GM19397 (cell line): ENCODE measurements around the gene MTMR6.

Source experiments
- ATAC-seq: cut with Tn5 transposase; IDR thresholded peaks from one replicate; pipeline ENCODE4 v1.9.1; 2021; ENCODE audit warnings: mild to moderate bottlenecking, moderate library complexity; ENCODE audit not compliant: unreplicated experiment

Gene MTMR6

DNA sequence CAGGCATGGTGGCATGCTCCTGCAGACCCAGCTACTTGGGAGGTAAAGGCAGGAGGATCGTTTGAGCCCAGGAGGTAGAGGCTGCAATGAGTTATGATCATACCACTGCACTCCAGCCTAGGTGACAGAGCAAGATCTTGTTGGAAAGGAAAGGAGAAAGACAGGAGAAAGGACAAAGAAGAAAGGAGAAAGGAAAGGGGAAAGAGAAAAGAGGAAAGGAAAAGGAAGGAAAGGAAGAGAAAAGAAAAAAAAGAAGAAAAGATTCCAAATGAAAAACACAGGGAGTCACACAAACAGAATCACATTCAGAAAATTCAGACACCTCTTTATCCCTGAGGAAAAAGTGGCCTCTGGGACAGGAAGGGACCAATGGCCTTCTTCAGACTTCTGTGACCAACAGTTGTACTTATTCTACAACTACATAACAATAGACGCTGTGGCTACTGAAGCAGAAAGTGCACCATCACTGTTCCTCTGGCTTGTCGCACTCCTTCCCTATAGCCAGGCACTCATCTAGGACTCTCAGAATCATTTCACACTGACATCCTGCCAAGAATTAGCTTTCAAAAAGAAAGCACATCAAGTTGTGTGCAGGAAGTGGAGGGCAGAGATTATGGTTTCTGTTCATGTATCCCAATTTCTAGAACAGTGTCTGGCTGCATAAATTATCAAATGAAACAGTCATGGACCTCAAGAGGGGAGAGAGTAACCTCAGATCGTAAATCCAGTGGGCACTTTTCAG, 5.9 kb downstream of the MTMR6 start:
- peak; percentile 46 for ATAC-seq

- ATAC-seq = no peak
These were observed 6.9 kb downstream of the MTMR6 start for GRCh38 chr13:25280396-25280795.

DNA sequence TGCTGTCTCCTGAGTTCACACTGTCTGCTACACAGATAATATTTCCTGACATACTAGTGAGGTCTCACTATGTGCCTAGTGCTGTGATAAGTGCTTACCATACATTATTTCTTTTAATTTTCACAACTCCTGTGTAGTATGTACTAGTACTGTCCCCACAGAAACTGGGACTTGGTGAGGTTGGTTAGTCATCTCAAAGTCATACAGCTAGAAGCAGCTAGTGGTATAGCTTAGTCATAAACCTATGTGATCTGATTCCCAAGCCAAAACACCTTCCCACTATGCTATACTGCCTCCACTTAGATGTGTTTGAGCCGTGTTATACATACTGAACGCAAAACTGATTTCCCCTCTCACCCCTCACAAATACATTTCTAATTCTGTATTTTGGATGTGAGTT, 10.5 kb downstream of the MTMR6 start:
- ATAC-seq = no peak

- no peak for ATAC-seq
These were observed 18.7 kb downstream of the MTMR6 start for GRCh38 chr13:25268561-25268960.

GRCh38 chr13:25267715-25268114, 19.6 kb downstream of the MTMR6 start:
- no peak for ATAC-seq

- ATAC-seq = no peak
These were observed 20.6 kb downstream of the MTMR6 start for GRCh38 chr13:25266706-25267105.

DNA sequence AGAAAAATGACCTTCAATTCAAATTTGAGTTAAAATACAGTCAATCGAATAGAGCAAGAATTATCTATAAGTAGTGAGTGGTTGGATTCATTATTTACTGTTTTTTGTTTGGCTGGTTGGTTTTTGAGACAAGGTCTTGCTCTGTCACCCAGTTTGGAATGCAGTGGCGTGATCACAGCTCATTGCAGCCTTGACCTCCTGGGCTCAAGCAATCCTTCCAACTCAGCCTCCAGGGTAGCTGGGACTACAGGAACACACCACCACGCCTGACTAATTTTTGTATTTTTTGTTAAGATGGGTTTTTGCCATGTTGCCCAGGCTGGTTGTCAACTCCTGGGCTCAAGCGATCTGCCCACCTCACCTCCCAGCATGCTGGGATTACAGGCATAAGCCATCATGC, 25.0 kb downstream of the MTMR6 start:
- no peak for ATAC-seq

DNA sequence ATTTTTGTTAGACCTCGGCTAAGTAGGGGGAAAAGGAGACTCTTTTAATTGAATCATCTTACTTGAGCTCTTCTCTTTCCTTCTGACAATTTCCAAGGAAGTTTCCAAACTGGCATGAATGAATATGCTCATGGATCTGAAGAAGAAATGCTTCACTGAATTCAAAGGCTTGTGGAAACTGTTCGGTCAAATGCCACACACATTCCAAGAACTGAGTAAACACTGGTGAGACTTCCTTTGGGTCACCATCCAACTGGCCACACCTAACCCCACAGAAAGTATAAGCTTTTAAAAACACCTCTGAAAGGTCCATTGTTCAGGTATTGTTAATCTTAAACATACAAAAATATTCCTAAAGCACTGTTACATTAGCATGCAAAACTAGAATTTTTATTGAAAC, 33.6 kb downstream of the MTMR6 start:
- ATAC-seq = no peak

DNA sequence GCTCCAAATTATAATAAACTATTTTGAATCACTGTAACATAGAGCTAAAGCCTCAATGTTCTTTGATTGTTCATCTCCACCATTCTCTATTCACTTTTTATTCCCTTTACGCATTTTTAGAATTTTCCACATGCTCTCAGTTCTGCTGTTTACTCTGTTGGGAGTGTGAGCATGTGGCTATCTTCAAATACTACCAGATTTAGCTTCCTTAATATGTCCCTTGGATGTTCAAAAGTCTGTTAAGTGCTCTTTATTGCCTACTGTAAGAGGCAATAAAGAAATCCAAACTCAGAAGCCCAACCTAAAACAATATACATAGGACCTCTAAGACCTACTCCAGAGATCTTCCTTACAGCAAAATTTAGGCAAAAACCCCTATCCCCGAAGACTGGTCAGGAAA, 34.5 kb downstream of the MTMR6 start:
- ATAC-seq = no peak

DNA sequence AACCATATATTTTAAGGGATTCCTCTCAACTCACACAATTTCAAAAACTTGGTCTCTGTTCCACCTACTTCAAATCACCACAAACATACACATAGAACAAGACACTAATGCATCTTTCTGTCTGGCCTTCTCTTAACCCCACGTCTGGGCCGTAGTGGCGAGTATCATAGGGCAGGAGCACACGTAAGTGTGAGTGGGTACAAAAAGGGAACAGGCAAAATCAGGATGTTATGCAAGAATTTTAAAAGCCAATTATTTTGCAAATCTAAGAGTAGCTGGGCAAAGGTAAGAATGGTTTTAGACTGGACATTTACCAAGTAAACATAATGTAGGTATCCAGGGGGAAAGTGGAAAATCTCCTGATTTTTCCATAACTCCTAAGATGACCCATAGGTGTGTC, 35.1 kb downstream of the MTMR6 start:
- ATAC-seq = no peak

- peak; percentile 67 for ATAC-seq
These were observed 38.2 kb downstream of the MTMR6 start for GRCh38 chr13:25249001-25249543.

DNA sequence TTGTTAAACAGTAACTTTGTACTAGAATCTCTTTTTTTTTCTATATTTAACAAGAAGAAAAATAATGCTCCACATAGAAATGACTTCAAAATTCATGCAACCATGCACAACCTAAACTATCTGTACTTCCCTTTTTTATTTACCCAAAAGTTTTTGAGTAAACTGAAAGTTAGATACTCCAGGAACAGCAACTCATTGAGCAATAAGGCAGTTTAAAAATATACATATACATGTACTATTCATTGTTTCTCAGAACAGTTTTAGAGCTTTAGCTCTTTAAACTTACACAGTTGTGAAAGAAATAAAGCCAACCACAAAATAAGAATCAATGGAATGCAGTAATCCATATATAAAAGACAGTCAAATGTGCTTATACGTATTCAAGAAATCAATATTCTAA, 39.2 kb downstream of the MTMR6 start:
- no peak for ATAC-seq

DNA sequence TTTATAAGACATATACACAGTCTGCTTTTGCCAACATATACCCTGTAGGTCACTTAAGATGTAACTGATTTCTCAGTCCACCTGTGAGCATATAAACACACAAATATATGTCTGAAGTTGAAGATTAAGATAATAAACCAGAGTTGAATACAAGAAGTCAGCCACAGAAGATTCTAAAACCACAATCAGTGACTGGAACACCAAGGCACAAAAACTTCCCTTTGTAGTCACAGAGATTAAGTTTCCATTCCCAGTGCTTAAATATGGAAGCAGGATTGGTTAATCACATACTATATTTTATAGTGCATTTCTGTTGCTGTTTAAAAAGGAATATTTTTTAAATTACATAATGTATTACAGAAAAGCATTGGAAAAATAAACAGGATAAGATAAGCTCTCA, 39.9 kb downstream of the MTMR6 start:
- no peak for ATAC-seq

GRCh38 chr13:25244123-25244522, 43.2 kb downstream of the MTMR6 start:
- no peak for ATAC-seq

DNA sequence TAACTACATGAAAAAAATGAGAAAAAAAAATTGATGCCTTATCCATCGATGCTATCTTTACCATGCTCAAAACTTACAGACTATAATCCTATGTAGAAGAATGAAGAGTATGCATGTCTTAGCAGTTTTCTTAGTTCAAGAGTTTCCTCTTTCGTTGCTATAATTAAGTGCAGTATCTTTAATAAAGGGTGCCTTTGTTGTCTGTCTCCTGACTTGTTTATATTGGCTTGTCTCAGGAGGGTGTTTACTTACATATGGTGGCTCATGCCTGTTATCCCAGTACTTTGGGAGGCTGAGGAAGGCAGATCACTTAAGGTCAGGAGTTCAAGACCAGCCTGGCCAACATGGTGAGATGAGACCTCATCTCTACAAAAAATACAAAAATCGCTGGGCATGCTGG, 44.3 kb downstream of the MTMR6 start:
- no peak for ATAC-seq

GRCh38 chr13:25241007-25241406, 46.3 kb downstream of the MTMR6 start:
- no peak for ATAC-seq

DNA sequence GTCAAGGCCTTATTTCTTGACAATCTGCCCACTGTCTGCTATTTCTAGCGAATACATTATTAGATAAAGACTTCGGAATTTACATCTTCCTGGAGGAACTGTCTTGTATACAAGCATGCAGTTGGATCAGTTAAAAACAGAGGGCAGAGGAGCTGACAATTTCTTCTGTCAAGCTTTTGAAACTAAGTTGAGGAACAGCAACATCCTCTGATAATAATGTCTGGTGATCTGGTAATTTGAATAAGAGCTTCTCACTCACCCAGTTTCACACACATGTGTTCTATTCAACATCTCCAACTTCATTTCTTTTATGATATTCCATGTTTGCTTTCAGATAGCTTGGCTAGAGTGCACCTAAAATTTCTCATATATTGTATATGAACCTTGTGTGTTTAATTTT, 50.2 kb downstream of the MTMR6 start:
- ATAC-seq = no peak

GRCh38 chr13:25233861-25234260, 53.4 kb downstream of the MTMR6 start:
- no peak for ATAC-seq

- no peak for ATAC-seq
These were observed 54.3 kb downstream of the MTMR6 start for GRCh38 chr13:25232937-25233515.

DNA sequence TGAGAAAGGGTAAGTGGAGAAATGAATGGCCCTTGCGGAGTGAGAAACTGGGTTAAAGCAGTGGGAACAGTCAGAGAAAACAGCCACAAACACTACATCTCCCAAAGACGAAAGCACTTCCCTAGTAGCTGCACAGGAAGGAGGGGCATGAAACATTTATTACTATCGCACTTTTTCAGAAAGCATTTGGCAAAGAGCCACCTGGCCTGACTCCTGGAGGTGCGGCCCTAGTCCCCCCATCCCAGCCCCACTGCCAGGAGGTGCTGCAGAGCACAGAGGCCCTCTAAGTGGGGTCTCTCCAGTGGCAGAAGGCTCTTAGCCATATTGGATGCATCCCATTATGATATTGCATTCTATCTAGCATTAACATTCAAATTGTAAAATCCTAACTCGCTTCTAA, 55.8 kb downstream of the MTMR6 start:
- ATAC-seq = no peak

DNA sequence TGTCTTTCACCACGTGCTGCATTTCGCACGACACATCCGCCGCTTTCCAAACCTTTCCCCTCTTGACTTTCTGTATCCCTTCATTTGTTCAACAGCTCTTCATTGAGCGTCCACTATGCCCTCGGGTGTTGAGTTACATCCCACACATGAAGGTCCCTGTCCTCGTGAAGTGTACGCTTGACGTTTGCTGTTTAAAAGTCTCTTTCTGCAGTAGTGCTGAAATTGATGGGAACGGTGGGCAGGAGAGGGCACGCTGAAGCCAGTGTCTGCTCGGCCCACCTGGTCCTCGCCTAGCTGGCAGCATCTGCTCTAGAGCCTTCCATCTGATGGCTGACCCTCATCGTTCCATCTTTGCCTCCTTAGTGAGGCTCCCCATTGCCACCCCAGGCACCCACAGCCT, 59.6 kb downstream of the MTMR6 start:
- no peak for ATAC-seq

- no peak for ATAC-seq
These were observed 61.3 kb downstream of the MTMR6 start for GRCh38 chr13:25225970-25226369.

DNA sequence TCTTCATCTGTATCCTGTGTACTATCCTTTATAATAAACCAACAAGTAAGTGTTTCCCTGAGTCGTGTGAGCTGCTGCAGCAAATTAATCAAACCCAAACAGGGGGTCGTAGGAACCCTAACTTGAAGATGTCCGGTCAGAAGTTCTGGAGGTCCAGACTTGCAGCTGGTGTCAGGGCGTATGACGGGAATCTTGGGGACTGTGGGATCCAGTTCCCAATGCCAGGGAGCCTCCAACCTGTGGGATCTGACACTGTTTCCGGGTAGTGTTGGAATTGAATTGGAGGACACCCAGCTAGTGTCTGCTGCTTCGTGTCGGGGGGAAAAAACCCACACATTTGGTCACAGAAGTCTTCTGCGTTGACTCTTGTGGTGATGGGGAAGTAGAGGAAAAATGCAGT, 63.1 kb downstream of the MTMR6 start:
- ATAC-seq = no peak
